HG03558 (cell line): Measurements from ENCODE around the gene STK32B.

Source experiments
- ATAC-seq: cut with Tn5 transposase; IDR thresholded peaks from one replicate; pipeline ENCODE4 v1.9.1; 2021; ENCODE audit warnings: moderate number of reproducible peaks; ENCODE audit not compliant: unreplicated experiment; ENCODE audit errors: extremely low read depth

Gene STK32B

DNA sequence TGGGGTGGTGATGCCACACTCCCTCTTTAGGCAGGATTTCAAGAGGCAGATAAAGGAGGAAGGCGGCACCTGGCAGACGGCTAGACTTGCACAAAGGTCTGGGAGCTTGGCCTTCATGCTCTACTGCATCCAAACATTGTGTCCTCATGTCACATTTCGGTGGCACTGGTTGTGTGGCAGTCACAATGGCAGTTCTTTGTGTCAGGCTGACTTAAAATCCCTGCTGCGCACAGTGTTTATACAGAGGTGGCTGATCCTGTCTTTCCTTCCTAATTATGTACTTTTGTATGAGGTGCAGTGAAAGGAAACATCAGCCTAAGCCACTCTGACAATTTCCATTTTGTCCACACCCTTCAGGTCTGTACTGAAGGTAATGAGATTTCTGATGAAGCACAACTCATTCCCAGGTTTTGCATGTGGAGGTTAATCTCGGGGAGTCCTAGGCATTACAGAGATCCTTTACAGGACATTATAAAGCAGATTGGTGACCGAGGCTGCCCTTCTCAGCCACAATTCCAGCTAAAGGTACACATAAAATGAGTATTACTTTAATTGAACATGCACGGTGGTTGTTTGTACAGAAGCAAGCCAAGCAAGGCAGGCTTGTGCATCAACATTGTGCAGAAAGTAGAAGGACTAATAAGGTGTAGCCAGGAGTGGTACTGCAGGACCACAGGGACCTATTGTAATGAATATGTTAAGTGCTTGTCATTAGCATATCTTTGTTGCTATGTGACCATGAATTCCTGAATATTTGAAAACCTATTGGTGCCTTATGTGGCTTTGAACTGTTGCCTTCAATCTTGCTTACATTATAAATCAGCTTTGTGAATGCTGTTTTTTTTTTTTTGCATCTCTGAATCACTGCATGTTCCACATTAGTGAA is 147.6 kb downstream of the STK32B start:
- no peak for ATAC-seq

DNA sequence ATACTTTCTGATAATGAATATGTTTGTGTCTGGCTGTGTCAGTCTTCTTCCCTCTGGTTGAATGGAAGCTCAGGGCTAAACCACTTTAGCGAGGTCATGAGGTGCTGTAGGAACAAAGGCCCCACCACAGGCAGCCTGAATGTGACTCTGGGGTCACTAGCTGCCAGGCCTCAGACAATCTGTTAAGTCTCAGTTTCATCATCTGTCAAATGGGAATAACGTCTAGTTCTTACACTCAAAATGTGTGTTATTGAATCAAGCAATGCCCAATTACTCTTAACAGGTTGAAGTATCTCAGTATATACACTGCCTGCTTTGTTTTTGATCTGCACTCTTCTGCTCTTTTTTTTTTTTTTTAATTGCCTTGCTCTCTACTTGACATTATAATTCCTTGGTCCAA is 148.6 kb downstream of the STK32B start:
- no peak for ATAC-seq

DNA sequence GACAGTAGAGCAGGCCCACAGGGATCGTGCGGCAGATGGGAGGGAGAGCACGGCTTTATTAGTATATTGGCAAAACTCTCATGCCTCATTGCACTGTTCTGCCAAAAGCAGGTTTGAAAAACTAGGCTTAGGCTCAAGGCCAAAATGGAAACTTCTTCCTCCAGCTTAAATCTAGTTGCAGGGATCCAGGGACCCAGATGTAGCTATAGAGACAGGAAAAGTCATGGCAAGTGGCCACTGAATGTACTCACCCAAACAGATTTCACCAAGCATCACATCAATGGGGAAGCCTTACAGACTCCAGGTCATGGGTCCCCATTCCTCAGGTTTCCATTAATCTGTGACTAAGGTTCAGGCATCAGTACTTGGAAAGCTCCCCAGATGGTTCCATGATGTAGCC is 149.2 kb downstream of the STK32B start:
- no peak for ATAC-seq

DNA sequence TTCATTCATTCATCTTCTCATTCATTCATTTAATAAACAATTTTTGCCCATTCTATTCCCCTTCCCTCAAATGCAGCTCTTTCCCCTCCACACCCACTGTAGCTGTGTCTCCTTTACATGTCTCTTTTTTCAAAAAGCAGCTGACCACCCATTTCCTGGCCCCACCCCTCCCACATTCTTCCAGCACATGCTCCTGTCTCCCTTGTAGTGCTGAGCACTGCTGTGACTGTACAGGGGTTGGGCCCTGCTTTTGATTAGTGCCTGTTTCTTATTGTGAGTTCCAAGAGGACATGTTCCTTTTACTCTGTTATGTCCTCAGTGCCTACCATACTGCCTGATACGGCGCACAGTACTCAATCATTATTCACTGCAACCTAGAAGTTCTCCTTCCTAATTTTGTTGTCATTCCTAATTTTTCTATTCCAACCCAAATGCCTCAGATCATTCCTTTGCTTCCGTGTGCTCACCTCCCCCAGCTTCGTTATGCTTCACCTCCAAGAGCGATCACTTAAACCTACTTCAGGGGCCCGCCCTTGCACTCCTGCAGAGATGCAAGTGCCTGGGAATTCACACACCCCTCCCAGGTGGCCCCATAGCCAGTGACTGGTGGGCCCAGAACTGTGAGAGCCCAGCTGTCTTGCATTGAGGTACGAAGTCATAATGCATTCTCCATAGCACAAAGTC is 152.2 kb downstream of the STK32B start:
- ATAC-seq: no peak

DNA sequence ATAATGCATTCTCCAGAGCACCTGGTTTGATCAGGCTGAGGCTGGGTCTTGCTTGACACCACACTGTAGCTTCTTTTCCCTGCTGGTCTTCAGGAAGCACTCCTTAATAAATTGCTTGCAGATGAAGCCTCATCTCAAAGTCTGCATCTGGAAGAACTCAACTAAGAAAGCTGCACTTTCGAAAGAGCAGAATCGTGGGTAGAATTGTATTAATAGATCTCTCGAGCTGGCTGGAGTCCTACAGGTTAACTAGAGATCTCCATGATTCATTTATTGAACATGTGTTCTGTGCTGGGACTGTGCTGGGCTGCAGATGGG is 152.7 kb downstream of the STK32B start:
- no peak for ATAC-seq

DNA sequence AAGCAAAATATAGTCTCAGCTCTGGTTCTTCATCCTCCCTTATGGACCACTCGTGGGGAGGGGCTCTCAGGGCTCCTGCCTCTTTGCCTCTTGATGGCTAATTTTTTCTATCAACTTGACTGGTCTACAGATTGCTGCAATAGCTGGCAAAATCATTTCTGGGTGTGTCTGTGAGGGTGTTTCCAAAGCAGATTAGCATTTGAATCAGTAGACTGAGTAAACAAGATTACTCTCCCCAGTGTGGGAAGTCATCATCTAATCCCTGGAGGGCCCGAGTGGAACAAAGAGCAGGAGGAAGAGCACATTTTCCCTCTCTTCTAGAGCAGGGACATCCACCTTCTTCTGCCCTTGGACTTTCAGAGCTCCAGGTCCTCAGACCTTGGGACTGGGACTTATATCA is 153.5 kb downstream of the STK32B start:
- no peak for ATAC-seq

DNA sequence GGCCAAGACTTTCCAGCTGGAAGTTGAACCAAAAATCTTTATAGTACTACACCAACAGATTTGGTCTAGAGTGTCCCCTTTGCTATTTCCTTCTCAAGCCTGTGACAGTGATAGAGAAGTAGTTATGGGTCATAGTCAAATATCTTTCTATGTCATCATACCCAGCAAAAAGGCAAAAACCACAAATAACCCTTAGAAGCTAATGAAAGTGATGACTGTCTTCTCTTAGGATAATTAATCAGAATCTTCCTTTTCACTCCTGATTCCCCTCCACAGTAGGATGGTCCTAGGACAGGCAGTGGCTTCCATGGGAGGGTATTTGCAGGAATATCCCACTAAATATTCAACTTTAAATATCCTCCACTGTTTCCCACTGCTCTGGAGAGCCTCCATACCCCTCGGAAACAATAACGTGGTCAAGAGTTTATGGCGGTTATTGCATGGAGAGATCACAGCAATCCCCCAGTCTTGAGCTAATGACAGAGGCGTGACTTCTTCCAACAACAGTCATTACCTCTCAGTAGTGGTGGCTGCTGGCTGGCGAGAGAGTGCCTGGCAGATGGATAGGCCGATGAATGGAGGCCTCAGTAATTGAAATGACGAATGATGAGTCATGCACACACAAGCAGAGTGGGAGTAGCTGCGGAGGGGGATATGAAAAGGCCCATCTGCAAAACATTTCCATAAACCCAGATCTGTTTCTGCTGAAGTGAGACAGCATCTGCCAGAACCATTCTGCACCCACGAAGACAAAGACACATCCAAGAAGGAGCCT is 154.9 kb downstream of the STK32B start:
- no peak for ATAC-seq

DNA sequence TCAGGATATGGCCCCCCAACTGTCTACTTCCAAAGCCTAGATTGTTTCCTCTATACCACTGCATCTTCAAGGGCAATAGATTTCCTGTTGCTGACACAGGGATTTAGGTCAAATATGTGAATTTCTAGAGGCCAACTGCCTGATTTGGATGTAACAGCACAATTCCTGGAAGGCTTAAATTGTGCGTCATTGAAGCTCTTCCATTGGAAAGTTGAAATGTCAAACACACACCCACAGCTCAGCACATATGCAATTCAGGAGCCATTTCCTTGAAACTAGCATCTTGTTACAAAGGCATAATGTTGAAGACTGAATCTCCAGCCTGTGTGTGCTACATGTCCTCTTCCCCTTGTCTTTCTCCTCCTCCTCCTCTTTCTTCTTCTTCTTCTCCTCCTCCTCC is 158.6 kb downstream of the STK32B start:
- no peak for ATAC-seq

DNA sequence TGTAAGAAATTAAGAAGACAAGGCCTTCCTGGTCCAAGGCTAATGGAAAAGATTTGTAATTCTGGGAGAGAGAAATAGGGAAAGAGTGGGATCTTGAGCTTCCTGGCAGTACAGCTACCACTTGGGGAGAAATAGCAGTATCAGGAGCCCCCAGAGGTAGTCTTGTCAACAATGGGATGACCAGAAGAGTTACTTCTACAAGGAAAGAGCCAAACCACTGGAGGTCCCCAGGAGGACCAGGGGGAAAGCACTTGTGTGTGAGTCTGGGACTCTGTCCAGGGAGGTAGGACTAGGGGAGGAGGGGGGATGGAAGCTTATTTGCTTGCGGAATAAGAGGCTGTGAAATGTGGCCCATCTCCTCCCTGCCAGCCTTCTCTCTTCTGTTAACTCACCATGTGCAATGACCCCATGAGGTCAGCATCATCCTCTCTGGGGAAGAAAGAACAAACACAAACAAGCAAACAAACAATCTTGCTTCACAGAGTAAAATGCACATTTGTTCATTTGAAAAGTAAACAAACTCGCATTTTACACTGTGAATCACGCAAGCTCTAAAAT is 160.1 kb downstream of the STK32B start:
- ATAC-seq: no peak

DNA sequence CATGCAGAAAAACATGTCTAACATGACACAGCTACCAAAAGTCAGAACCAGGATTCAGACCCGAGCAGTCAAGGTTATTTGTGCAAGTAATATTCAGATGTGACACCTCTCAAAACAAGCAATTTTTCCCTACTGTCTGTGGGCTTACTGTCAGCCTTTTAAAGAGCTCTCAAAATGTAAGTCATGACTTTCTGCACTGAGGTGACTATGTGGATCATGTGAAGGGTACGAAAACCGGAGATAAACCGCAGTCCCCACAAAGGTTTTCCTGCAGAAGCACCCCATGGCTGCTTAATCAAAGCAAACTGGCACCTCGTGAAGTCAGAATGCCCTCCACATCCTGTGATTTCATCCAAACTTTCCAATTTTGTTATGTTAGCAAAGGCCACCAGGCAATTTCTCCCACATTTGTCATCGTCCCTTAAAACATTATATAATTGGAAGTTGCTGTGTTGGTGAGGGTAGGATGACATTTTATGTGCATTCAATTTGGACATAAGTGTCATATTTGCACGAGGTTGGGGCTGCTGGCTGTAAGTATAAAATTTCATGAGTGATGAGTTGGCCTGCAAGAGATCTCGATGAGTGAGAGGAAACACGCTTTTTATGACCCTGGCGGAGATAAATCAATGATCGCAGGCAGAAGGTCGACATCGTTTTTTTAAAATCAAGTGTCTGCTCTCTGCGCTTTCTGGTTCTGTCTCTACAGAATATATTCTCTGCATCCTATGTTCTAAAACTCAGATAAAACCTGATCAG is 161.2 kb downstream of the STK32B start:
- no peak for ATAC-seq

DNA sequence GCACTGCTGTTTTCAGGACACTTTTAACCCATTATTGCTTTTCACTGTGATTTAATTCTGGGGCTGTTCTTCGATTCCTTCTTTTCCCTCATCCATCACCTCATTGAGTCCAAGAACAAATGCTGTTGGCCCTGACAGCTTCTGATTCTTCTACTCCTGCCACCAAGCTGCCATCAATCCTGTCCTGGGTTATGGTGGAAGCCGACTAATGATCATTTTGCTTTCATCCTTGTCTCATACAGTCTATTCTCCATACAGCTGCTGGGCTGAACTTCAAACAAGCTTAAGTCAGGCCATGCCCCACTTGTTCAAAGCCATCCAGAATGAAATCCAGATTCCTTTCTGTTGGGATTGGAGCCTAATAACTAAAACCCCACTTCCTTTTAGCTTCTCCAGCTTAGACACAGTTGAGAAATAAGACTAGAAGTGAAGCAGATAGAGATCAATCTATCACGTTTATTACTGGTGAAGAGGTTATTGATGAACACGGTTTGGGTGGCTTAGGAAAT is 161.9 kb downstream of the STK32B start:
- no peak for ATAC-seq

DNA sequence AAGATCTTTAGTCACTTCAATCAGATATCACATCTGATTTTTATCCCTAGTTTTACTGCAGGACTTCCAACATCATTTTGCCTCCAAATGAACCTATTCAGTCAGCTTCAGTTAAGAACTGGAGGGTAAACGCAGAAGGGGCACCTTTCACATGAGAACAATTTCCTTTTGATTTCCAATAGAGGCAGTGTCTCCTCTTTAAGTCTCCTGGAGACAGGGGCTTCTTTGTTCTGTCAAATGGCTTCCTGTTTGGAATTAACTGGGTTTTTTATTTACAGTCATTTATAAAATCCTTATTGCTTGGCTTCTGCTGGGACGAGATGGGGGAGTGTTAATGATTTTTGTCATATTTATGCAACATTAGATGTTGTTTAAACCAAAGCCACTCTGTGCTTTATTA is 164.0 kb downstream of the STK32B start:
- ATAC-seq: no peak

DNA sequence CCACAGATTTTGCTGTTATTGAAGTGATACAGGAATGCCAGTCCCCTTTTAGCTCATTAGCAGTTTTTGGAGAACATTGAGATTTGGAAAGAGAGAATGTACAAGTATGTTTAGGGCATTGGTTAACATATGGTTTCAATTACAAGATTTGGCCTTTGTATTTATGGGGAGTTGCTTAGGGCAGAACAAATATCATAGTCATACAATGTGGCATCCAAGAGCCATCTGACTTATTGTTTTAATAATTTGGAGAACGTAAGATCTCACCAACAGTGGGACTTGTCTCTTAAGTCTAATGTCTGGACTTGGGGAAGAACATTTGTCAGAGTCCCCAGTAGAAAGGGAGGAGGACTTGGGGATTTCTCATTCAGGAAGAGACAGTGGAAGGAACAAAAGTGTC is 166.1 kb downstream of the STK32B start:
- no peak for ATAC-seq

DNA sequence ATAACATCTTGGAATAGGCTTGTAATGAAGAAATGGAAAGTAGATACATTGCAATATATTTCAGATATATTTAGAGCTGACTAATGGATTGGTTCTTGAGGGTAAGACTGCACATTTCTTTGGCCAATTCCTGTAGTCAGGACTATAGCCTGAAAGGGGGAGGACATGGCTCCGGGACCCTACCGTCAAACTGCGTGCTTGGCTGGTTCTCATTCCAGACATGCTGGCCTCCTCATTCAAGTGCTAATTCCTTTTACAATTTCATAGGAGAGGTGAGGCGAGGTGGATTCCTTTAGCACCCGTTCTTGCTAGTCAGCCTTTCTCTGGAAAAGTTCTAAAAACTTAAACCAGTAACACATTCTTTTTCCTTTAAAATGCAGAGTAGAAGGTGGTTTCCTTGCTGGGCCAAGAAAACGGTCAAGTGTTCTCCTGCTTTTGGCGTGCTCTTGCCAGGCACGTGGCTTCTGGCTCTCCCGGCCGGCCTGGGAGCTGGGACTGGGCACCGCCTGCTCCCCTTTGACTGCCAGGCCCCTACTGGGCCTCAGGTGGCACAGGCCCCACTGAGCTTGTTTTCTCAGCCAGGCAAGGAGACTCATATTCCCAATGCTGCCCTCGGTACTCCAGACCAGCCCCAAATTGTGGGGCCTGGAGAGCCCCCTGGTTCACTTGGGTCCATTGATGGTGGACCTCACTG is 167.2 kb downstream of the STK32B start:
- no peak for ATAC-seq

DNA sequence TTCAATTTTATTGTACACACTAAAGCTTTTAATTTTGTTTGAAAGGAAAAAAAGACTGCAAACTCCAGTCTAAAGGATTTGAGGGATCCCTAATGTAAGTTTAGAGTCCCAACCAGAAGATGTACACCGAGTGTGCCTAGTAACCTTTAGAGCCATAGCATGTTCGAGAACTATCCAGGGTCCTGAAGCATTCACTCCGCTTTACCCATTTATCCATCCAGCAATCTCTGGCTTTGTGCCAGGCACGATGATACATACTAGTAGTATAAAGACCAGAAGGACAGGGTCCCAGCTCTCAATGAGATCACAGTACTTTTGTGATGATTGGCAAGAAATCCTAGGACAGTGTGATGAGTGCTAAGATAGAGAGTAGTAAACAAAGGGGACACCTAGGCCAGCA is 168.7 kb downstream of the STK32B start:
- ATAC-seq: no peak

DNA sequence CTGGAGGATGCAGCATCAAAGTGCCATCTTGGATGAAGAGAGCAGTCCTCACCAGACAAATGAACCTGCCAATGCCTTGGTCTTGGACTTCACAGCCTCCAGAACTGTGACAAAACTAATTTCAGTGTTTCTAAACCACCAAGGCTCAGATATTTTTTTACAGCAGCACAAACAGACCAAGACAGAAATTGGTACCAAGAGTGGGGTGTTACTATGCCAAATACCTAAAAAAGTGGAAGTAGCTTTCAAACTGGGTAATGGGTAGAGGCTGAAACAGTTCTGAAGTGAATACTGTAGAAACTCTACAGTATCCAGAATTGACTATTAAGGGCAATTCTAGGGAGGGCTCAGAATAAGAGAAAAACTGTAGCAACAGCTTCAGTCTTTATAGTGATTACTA is 170.8 kb downstream of the STK32B start:
- no peak for ATAC-seq

DNA sequence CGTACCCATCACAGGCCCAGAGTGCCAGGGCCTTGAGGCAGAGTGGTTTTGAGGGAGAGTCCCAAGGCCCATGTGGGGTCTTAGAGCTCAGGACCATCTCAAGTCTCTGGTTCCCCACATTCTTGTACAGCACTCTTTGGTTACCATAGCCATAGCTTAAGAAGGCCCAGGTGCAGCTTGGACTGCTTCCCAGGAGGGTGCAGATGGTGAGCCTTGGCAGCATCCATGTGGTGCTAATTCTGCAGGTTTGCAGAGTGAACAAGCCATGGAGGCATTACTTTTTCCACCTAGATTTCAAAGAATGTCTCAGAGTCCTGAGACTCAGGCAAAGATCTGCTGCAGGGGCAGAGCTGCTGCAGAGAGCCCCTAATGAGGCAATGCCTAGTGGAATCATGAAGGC is 171.7 kb downstream of the STK32B start:
- ATAC-seq: no peak

DNA sequence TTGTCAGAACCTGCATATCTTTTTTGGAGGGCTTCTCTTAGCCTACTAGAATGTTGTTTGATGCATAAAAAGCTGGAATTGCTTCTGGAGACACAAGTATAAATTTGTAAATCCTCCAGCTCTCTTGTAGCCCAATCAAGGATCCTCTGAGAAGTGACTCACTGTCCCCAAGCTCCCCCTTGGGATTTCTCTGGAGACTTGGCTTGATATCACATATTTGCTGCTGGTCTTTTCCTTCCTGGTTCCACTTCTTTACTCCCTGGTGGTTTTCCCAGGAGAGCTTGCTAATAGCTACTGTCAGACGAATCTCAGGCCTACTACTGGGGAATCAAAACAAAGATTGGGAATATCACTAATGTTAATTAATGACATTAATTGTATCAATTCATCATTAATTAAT is 173.1 kb downstream of the STK32B start:
- ATAC-seq: no peak

DNA sequence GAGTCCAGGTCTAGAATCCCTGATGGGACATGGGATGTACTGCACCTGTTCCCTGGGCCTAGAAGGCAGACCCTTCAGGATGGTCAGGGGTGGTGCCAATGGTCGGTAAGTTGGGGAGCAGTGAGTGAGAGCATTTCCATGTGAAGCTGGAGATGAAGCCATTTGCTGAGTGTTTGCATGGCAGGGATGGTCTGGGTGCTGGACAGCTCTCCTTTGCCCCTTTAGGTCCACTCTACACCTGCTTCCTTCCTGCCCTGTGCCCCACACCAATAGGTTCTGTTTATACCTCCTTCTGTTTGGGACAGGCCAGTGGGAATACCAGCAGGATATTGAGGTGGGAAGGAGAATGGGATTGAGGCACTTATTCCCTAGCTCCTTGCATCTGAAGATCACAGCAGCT is 181.3 kb downstream of the STK32B start:
- ATAC-seq: no peak
